ENCODE data around the gene PLXDC1. TPM values are rescaled to one million over a fixed set of nuclear protein-coding genes. Genes with fewer than 3 reads are reported as not detected.

The PLXDC1 gene
- total and polyA plus RNA-seq, 2 donors (not counting 1 experiment from before 2014, with no cell fraction given): 5.8 to 6.3 TPM

- Histone ChIP-seq H4K20me1 (ENCODE audit: control insufficient read depth, extremely low read depth, insufficient read depth, low read length) (no peaks in the 10 kb centered on the region), H3K27ac (ENCODE audit: insufficient read depth, low read length) (no peak overlapping the region), H3K36me3 (ENCODE audit: control insufficient read depth, insufficient read depth, low read length) (no peaks in the 10 kb centered on the region), H3K4me2 (ENCODE audit: extremely low read depth, insufficient read depth, low read length) (no peak overlapping the region), H3K4me1 (ENCODE audit: control insufficient read depth, extremely low read depth, insufficient read depth, low read length) (no peaks in the 10 kb centered on the region), H3K9me3 (ENCODE audit: control insufficient read depth, insufficient read depth, low read depth, low read length) (no peaks in the 10 kb centered on the region), H3K9ac (ENCODE audit: insufficient read depth, low read length) (no peak overlapping the region), H3K27me3 (ENCODE audit: control insufficient read depth, insufficient read depth, low read length) (peaks cover 12% of the 10 kb centered on the region), H3K79me2 (ENCODE audit: control insufficient read depth, insufficient read depth, low read length) (no peaks in the 10 kb centered on the region), H2AFZ (ENCODE audit: low read length) (no peak overlapping the region), H3K4me3 (replicated peaks in 1 of 4; ENCODE audit: control extremely low read depth in 1 of 4, insufficient read depth in 1 of 4, low read depth in 3 of 4, low read length in 4 of 4) (no peak overlapping the region)
- no peak for DNase-seq (ENCODE audit: low read depth in 2 of 2)
- TF ChIP-seq EZH2 (IDR thresholded peaks at IDR 0.05; ENCODE audit: low read length, missing control alignments): no peak
- TF ChIP-seq CTCF (conservative IDR thresholded peaks at IDR 0.05 in 1 of 2, IDR thresholded peaks at IDR 0.05 in 1 of 2; ENCODE audit: low read depth in 1 of 2, low read length in 2 of 2): no peak
These were observed 60.4 kb downstream of the PLXDC1 start for GRCh38 chr17:39090908-39091665.

GRCh38 chr17:39090400-39090799 lies 61.0 kb downstream of the PLXDC1 start:
- Histone ChIP-seq H3K4me1 (ENCODE audit: control insufficient read depth, extremely low read depth, insufficient read depth, low read length) (no peaks in the 10 kb centered on the region), H3K9ac (ENCODE audit: insufficient read depth, low read length) (no peak overlapping the region), H3K27ac (ENCODE audit: insufficient read depth, low read length) (no peak overlapping the region), H3K9me3 (ENCODE audit: control insufficient read depth, insufficient read depth, low read depth, low read length) (no peaks in the 10 kb centered on the region), H3K79me2 (ENCODE audit: control insufficient read depth, insufficient read depth, low read length) (no peaks in the 10 kb centered on the region), H4K20me1 (ENCODE audit: control insufficient read depth, extremely low read depth, insufficient read depth, low read length) (no peaks in the 10 kb centered on the region), H3K4me2 (ENCODE audit: extremely low read depth, insufficient read depth, low read length) (no peak overlapping the region), H3K36me3 (ENCODE audit: control insufficient read depth, insufficient read depth, low read length) (no peaks in the 10 kb centered on the region), H2AFZ (ENCODE audit: low read length) (no peak overlapping the region), H3K27me3 (ENCODE audit: control insufficient read depth, insufficient read depth, low read length) (peaks cover 12% of the 10 kb centered on the region), H3K4me3 (replicated peaks in 1 of 4; ENCODE audit: control extremely low read depth in 1 of 4, insufficient read depth in 1 of 4, low read depth in 3 of 4, low read length in 4 of 4) (no peak overlapping the region)
- TF ChIP-seq EZH2 (IDR thresholded peaks at IDR 0.05; ENCODE audit: low read length, missing control alignments) (no peak), CTCF (conservative IDR thresholded peaks at IDR 0.05 in 1 of 2, IDR thresholded peaks at IDR 0.05 in 1 of 2; ENCODE audit: low read depth in 1 of 2, low read length in 2 of 2) (no peak)
- DNase-seq (ENCODE audit: low read depth in 2 of 2): no peak

- H3K36me3 ChIP-seq (ENCODE audit: control insufficient read depth, insufficient read depth, low read length): no peaks in the 10 kb centered on the region
These were observed 66.9 kb downstream of the PLXDC1 start for GRCh38 chr17:39084558-39084957.

More at GRCh38 chr17:39084558-39084957, 66.9 kb downstream of the PLXDC1 start:
- H3K79me2 ChIP-seq (ENCODE audit: control insufficient read depth, insufficient read depth, low read length): no peaks in the 10 kb centered on the region
- no peaks in the 10 kb centered on the region for H3K9me3 ChIP-seq (ENCODE audit: control insufficient read depth, insufficient read depth, low read depth, low read length)
- peaks cover 16% of the 10 kb centered on the region for H3K27me3 ChIP-seq (ENCODE audit: control insufficient read depth, insufficient read depth, low read length)
- H3K4me3 ChIP-seq (replicated peaks in 1 of 4; ENCODE audit: control extremely low read depth in 1 of 4, insufficient read depth in 1 of 4, low read depth in 3 of 4, low read length in 4 of 4): no peak overlapping the region
- no peak overlapping the region for H3K27ac ChIP-seq (ENCODE audit: insufficient read depth, low read length)
- no peak for DNase-seq (ENCODE audit: low read depth in 2 of 2)
- H3K4me2 ChIP-seq (ENCODE audit: extremely low read depth, insufficient read depth, low read length): no peak overlapping the region
- no peak for TF ChIP-seq EZH2 (IDR thresholded peaks at IDR 0.05; ENCODE audit: low read length, missing control alignments)
- TF ChIP-seq CTCF (conservative IDR thresholded peaks at IDR 0.05 in 1 of 2, IDR thresholded peaks at IDR 0.05 in 1 of 2; ENCODE audit: low read depth in 1 of 2, low read length in 2 of 2): no peak
- H3K4me1 ChIP-seq (ENCODE audit: control insufficient read depth, extremely low read depth, insufficient read depth, low read length): peaks cover 10% of the 10 kb centered on the region
- H2AFZ ChIP-seq (ENCODE audit: low read length): no peak overlapping the region
- H4K20me1 ChIP-seq (ENCODE audit: control insufficient read depth, extremely low read depth, insufficient read depth, low read length): no peaks in the 10 kb centered on the region
- no peak overlapping the region for H3K9ac ChIP-seq (ENCODE audit: insufficient read depth, low read length)

Data from fibroblast of lung (primary cell).